ENCODE measurements around the gene NKX3-2. TPM values are rescaled to one million over a fixed set of nuclear protein-coding genes. Genes with fewer than 3 reads are reported as not detected.

The NKX3-2 gene
- total RNA-seq, 1 donor from 2014 or later = 5.9 TPM

- no peaks in the 10 kb centered on the region for H3K4me1 Mint-ChIP-seq (ENCODE audit: low read depth, unreplicated experiment)
These were observed 44.6 kb upstream of the NKX3-2 start for GRCh38 chr4:13588954-13589353.

GRCh38 chr4:13584481-13584880 is 40.2 kb upstream of the NKX3-2 start:
- FAIRE-seq (no peak), DNase-seq (ENCODE audit: low read depth) (no peak)
- Histone ChIP-seq H4K20me1 (ENCODE audit: insufficient read depth, low read length) (no peaks in the 10 kb centered on the region), H3K27me3 (ENCODE audit: insufficient read depth, low read length) (no peaks in the 10 kb centered on the region), H3K4me1 (ENCODE audit: insufficient read depth, low read length) (no peaks in the 10 kb centered on the region), H3K36me3 (ENCODE audit: insufficient read depth, low read length) (peaks cover 54% of the 10 kb centered on the region), H3K9me3 (ENCODE audit: insufficient read depth, low read depth, low read length) (no peaks in the 10 kb centered on the region), H3K79me2 (ENCODE audit: insufficient read depth, low read length) (no peaks in the 10 kb centered on the region), H3K4me3 (ENCODE audit: insufficient read depth, low read depth, low read length) (no peak overlapping the region), H3K4me2 (ENCODE audit: low read length) (no peak overlapping the region), H3K9ac (ENCODE audit: low read length) (no peak overlapping the region), H3K27ac (ENCODE audit: low read depth, low read length) (no peak overlapping the region), H2AFZ (ENCODE audit: low read depth, low read length) (no peak overlapping the region)
- no peaks in the 10 kb centered on the region for H3K27me3 Mint-ChIP-seq (ENCODE audit: low read depth, unreplicated experiment)
- no peaks in the 10 kb centered on the region for H3K9me3 Mint-ChIP-seq (ENCODE audit: unreplicated experiment)
- peaks cover 9% of the 10 kb centered on the region for H3K36me3 Mint-ChIP-seq (ENCODE audit: low read depth, unreplicated experiment)
- H3K4me3 Mint-ChIP-seq (ENCODE audit: unreplicated experiment) = no peak overlapping the region
- no peaks in the 10 kb centered on the region for H3K4me1 Mint-ChIP-seq (ENCODE audit: low read depth, unreplicated experiment)
- no peak overlapping the region for H3K27ac Mint-ChIP-seq (ENCODE audit: unreplicated experiment)
- TF ChIP-seq EZH2 (IDR thresholded peaks at IDR 0.05; ENCODE audit: insufficient read depth, low read length) (no peak), CTCF (IDR thresholded peaks at IDR 0.05; ENCODE audit: insufficient read depth, low read depth, low read length) (no peak)

More at GRCh38 chr4:13588954-13589353, 44.6 kb upstream of the NKX3-2 start:
- no peak overlapping the region for H3K4me3 ChIP-seq (ENCODE audit: insufficient read depth, low read depth, low read length)
- no peak overlapping the region for H3K27ac Mint-ChIP-seq (ENCODE audit: unreplicated experiment)
- no peaks in the 10 kb centered on the region for H3K9me3 ChIP-seq (ENCODE audit: insufficient read depth, low read depth, low read length)
- H2AFZ ChIP-seq (ENCODE audit: low read depth, low read length) = no peak overlapping the region
- H3K4me2 ChIP-seq (ENCODE audit: low read length) = no peak overlapping the region
- H4K20me1 ChIP-seq (ENCODE audit: insufficient read depth, low read length) = no peaks in the 10 kb centered on the region
- FAIRE-seq = no peak
- H3K79me2 ChIP-seq (ENCODE audit: insufficient read depth, low read length) = no peaks in the 10 kb centered on the region
- H3K9me3 Mint-ChIP-seq (ENCODE audit: unreplicated experiment) = no peaks in the 10 kb centered on the region
- H3K9ac ChIP-seq (ENCODE audit: low read length) = no peak overlapping the region
- H3K4me3 Mint-ChIP-seq (ENCODE audit: unreplicated experiment) = no peak overlapping the region
- H3K36me3 Mint-ChIP-seq (ENCODE audit: low read depth, unreplicated experiment) = peaks cover 2% of the 10 kb centered on the region
- TF ChIP-seq CTCF (IDR thresholded peaks at IDR 0.05; ENCODE audit: insufficient read depth, low read depth, low read length) = no peak
- no peak for TF ChIP-seq EZH2 (IDR thresholded peaks at IDR 0.05; ENCODE audit: insufficient read depth, low read length)
- H3K36me3 ChIP-seq (ENCODE audit: insufficient read depth, low read length) = peaks cover 51% of the 10 kb centered on the region
- H3K27me3 ChIP-seq (ENCODE audit: insufficient read depth, low read length) = no peaks in the 10 kb centered on the region
- no peak for DNase-seq (ENCODE audit: low read depth)
- H3K27ac ChIP-seq (ENCODE audit: low read depth, low read length) = no peak overlapping the region
- no peaks in the 10 kb centered on the region for H3K27me3 Mint-ChIP-seq (ENCODE audit: low read depth, unreplicated experiment)
- H3K4me1 ChIP-seq (ENCODE audit: insufficient read depth, low read length) = no peaks in the 10 kb centered on the region

- no peaks in the 10 kb centered on the region for H4K20me1 ChIP-seq (ENCODE audit: insufficient read depth, low read length)
- H3K27ac ChIP-seq (ENCODE audit: low read depth, low read length) = no peak overlapping the region
- H3K9me3 ChIP-seq (ENCODE audit: insufficient read depth, low read depth, low read length) = no peaks in the 10 kb centered on the region
- Mint-ChIP-seq H3K4me1 (ENCODE audit: low read depth, unreplicated experiment) (no peaks in the 10 kb centered on the region), H3K27ac (ENCODE audit: unreplicated experiment) (no peak overlapping the region), H3K27me3 (ENCODE audit: low read depth, unreplicated experiment) (no peaks in the 10 kb centered on the region), H3K36me3 (ENCODE audit: low read depth, unreplicated experiment) (peaks cover 22% of the 10 kb centered on the region), H3K9me3 (ENCODE audit: unreplicated experiment) (no peaks in the 10 kb centered on the region), H3K4me3 (ENCODE audit: unreplicated experiment) (no peak overlapping the region)
- H3K36me3 ChIP-seq (ENCODE audit: insufficient read depth, low read length) = peaks cover 49% of the 10 kb centered on the region
- H3K4me1 ChIP-seq (ENCODE audit: insufficient read depth, low read length) = no peaks in the 10 kb centered on the region
- H3K9ac ChIP-seq (ENCODE audit: low read length) = no peak overlapping the region
- TF ChIP-seq CTCF (IDR thresholded peaks at IDR 0.05; ENCODE audit: insufficient read depth, low read depth, low read length) = no peak
- TF ChIP-seq EZH2 (IDR thresholded peaks at IDR 0.05; ENCODE audit: insufficient read depth, low read length) = no peak
- H2AFZ ChIP-seq (ENCODE audit: low read depth, low read length) = no peak overlapping the region
- DNase-seq (ENCODE audit: low read depth) (no peak), FAIRE-seq (no peak)
- no peaks in the 10 kb centered on the region for H3K27me3 ChIP-seq (ENCODE audit: insufficient read depth, low read length)
- H3K4me2 ChIP-seq (ENCODE audit: low read length) = no peak overlapping the region
- H3K79me2 ChIP-seq (ENCODE audit: insufficient read depth, low read length) = no peaks in the 10 kb centered on the region
- no peak overlapping the region for H3K4me3 ChIP-seq (ENCODE audit: insufficient read depth, low read depth, low read length)
These were observed 35.7 kb upstream of the NKX3-2 start for GRCh38 chr4:13580036-13580435.
